GM06990 (cell line): Measurements from ENCODE around the gene ZFP91.

Source experiments
- DNase-seq: peaks from one replicate; pipeline ENCODE4 v3.0.0-alpha.2; 2011; ENCODE audit not compliant: insufficient read length; ENCODE audit errors: extremely low read depth
- H3K27me3 ChIP-seq: replicated peaks from 2 replicates; pipeline ENCODE4 v1.6.0; 2011; ENCODE audit warnings: low read length; ENCODE audit not compliant: control insufficient read depth, insufficient read depth
- H3K36me3 ChIP-seq: 2 replicates; pipeline ENCODE4 v1.5.1; 2011; ENCODE audit warnings: low read length; ENCODE audit not compliant: control insufficient read depth, insufficient read depth
- H3K4me3 ChIP-seq: replicated peaks from 2 replicates; pipeline ENCODE4 v1.5.1; 2011; ENCODE audit warnings: low read depth, mild to moderate bottlenecking, control low read depth, low read length
- TF ChIP-seq, protein P1 (sequence below): IDR thresholded peaks from 2 replicates; pipeline ENCODE4 v1.5.1; 2011; ENCODE audit warnings: low read length, control low read depth, mild to moderate bottlenecking, inconsistent platforms; ENCODE audit not compliant: insufficient read depth, poor library complexity, severe bottlenecking

ZFP91 gene

DNA sequence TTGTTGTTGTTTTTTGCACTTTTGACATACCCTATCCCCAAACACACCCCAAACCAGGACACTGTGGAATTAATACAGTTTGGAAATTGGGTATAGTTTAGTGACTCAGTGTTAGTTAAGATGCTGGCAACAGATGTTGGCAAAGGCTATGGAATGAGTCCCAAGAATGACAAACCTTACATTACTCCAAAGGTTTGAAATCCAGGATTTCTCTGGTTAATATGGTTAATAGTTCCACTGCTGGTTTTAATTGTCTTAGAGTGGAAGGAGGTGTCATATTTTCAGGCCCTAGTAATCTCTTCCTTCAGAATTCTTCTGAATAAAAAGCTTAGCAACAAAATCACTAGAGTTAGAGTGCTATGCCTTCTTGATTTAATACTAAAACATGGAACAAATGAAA is 4.0 kb upstream of the ZFP91 start:
- DNase-seq: no peak
- H3K4me3 ChIP-seq: peak overlapping the region; percentile 96
- TF ChIP-seq, protein P1, sequence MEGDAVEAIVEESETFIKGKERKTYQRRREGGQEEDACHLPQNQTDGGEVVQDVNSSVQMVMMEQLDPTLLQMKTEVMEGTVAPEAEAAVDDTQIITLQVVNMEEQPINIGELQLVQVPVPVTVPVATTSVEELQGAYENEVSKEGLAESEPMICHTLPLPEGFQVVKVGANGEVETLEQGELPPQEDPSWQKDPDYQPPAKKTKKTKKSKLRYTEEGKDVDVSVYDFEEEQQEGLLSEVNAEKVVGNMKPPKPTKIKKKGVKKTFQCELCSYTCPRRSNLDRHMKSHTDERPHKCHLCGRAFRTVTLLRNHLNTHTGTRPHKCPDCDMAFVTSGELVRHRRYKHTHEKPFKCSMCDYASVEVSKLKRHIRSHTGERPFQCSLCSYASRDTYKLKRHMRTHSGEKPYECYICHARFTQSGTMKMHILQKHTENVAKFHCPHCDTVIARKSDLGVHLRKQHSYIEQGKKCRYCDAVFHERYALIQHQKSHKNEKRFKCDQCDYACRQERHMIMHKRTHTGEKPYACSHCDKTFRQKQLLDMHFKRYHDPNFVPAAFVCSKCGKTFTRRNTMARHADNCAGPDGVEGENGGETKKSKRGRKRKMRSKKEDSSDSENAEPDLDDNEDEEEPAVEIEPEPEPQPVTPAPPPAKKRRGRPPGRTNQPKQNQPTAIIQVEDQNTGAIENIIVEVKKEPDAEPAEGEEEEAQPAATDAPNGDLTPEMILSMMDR: no peak
- peaks cover under 1% of the 10 kb centered on the region for H3K36me3 ChIP-seq
- no peaks in the 10 kb centered on the region for H3K27me3 ChIP-seq

DNA sequence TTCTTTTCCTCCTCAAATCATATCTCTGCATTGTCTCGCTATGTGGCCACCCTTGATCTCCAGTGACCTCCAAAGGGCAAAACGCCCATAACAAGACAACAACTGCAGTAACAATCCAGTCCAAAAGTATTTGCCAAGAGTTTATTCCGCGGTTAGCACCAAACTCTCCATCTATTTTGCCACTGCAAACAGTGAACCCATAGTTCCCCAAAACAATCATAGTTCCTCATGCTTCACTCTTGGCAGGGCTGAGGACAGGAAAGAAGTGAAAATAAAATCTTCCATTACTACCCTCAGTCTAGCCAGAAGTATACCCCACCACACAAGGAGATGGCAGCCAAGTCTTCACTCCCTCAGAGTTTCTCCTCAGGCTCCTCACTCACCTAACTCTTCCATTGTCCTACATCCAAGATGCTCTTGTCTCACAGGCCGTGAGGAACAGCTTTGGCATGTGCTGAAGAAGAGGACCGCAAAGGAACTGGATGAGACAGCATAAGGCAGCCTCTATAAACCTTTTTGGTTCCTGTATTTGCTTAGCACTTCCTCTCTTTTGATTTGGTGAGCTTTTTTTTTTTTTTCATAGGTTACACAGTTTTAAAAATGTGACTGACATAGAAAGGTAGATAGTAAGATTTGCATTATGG is 3.4 kb upstream of the ZFP91 start, which contains the start of gene LPXN:
Gene LPXN (minus strand): TSS at position 480 of the 644 bp plus-strand sequence. CDS start 84 bp downstream, at position 396.
- peak within 1 kb of the TSS; percentile 96 for H3K4me3 ChIP-seq
- DNase-seq: peak; percentile 79

DNA sequence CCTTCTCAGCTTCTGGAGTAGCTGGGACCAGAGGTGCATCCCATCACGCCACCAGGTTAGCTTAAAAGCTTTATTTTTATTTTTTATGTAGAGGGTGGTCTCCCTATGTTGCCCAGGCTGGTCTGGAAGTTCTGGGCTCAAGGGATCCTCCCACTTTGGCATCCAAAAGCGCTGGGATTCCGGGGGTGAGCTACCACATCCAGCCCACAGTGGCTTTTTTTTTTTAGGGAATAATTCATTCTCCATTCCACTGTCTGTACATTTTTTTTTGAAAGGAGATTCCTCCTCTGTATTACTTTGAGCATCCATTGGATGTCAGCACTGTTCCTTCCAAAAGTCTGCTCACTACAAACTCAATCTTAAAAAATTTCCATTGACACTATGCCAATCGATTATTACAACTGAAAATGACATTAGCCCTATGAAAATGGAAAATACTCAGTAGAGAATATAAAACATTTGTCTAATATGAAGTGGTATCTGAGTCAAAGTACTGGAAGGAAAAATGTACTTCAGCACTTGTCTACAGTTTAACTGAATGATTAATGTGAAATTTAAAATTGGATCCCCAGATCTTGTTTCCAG is 1.9 kb upstream of the ZFP91 start:
- Histone ChIP-seq H3K4me3 (peak overlapping the region; percentile 96), H3K36me3 (no peaks in the 10 kb centered on the region), H3K27me3 (no peaks in the 10 kb centered on the region)
- peak; percentile 29 for DNase-seq
- TF ChIP-seq, protein P1: peak; percentile 7

More for the DNA sequence above, 3.4 kb upstream of the ZFP91 start, which contains the start of gene LPXN:
- H3K36me3 ChIP-seq: no peaks in the 10 kb centered on the region; the same call in none of the 2 replicates
- TF ChIP-seq, protein P1: no peak
- no peaks in the 10 kb centered on the region for H3K27me3 ChIP-seq

DNA sequence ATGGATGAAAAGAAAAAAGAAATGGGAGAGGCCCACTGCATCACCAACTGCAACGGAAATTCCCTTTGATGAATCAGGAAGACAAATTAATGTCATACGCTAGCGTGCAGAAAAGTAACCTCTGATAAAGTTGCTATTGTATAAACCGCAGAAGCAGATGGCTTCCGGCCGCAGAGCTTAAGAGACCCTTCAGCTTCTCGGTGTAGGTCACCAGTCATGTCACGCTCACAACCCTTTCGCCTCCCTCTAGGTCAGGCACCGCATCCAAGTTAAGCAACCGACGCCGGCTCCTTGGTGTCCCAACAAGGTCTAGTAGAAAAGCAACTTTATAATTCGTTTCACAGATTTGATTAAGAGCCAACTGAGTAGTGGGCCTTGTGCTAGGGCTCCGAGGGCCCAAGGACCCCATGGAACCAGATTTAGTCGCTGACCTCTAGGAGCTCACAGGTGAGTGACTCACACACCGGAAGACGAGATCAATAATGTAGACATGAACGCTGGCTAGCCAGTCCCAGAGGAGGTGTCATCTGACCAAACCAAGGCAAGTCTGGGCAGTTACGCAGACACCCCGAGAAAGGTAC is 1.2 kb upstream of the ZFP91 start:
- no peaks in the 10 kb centered on the region for H3K27me3 ChIP-seq
- TF ChIP-seq, protein P1: no peak
- H3K36me3 ChIP-seq: no peaks in the 10 kb centered on the region
- no peak for DNase-seq
- H3K4me3 ChIP-seq: peak overlapping the region; percentile 96

DNA sequence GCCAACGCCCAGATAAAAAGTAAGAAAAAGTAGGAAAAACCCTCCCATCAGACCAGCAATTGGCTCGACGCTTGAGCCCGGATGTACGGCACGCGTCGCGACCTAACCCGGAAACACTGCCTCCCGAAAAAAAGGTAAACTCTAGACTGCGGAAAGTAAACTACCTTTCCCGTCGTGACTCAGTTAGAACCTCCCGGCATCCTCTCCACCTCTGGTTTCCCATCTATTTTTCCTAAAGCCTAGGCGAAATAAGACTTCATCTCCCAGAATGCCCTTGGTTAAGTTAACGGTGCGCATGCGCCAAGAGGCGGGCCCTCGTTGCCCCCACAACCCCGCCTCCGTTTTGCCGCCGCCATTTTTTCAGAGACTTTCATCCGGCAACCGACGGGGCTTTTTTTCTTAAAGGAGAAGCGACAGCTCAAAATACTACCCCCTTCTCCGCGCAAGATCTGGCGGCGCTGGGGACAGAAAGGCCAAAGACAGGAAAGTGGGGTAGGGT is 678 bp upstream of the ZFP91 start:
- Histone ChIP-seq H3K27me3 (no peaks in the 10 kb centered on the region), H3K4me3 (peak overlapping the region; percentile 96), H3K36me3 (no peaks in the 10 kb centered on the region)
- DNase-seq: peak; percentile 92
- TF ChIP-seq, protein P1: no peak
